Astrocyte (in vitro differentiated cells and primary cell): ENCODE measurements around the gene PLPP1.

Source experiments
- EZH2 ChIP-seq: IDR thresholded peaks from 2 replicates; pipeline ENCODE4 v1.6.1; 2012; ENCODE audit warnings: mild to moderate bottlenecking, low read length, inconsistent platforms; ENCODE audit not compliant: insufficient read depth
- TF ChIP-seq, protein P1 (sequence below): IDR thresholded peaks from 2 replicates; pipeline ENCODE4 v1.5.1; 2011; ENCODE audit warnings: low read depth, mild to moderate bottlenecking, inconsistent platforms, low read length, moderate library complexity; ENCODE audit not compliant: insufficient read depth

DNA sequence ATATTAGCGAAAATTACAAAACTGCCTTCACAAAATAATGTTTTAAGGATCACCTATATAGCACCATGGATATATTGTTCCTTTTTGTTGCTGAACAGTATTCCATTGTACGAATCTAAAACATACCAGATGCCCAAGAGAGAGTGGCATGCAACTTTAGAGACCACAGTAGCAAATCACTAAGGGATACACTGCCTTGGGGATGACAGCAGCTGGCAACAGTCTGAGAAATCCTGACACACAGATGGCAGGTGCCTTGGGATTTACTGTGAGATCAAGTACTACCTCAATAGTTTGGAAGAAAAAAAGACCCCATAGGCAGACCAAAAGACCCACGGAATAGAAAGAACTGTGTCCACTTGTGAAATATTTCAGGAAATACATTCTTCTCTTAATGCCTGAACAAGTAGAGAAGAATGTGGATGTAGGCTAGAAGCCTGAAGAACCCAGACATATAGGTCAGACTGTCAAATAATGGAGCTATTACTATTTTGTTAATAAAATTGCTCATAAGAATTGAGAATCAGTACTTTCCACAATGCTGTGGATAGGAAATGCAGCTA, 53.4 kb downstream of the PLPP1 start:
- TF ChIP-seq, protein P1, sequence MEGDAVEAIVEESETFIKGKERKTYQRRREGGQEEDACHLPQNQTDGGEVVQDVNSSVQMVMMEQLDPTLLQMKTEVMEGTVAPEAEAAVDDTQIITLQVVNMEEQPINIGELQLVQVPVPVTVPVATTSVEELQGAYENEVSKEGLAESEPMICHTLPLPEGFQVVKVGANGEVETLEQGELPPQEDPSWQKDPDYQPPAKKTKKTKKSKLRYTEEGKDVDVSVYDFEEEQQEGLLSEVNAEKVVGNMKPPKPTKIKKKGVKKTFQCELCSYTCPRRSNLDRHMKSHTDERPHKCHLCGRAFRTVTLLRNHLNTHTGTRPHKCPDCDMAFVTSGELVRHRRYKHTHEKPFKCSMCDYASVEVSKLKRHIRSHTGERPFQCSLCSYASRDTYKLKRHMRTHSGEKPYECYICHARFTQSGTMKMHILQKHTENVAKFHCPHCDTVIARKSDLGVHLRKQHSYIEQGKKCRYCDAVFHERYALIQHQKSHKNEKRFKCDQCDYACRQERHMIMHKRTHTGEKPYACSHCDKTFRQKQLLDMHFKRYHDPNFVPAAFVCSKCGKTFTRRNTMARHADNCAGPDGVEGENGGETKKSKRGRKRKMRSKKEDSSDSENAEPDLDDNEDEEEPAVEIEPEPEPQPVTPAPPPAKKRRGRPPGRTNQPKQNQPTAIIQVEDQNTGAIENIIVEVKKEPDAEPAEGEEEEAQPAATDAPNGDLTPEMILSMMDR: no peak
- no peak for TF ChIP-seq EZH2
